HG03060 (cell line): ENCODE data around the gene NRARP.

ENCODE experiments used
- ATAC-seq: cut with Tn5 transposase; IDR thresholded peaks from one replicate; pipeline ENCODE4 v1.9.1; 2021; ENCODE audit warnings: low read depth, moderate number of reproducible peaks; ENCODE audit not compliant: unreplicated experiment

The NRARP gene

DNA sequence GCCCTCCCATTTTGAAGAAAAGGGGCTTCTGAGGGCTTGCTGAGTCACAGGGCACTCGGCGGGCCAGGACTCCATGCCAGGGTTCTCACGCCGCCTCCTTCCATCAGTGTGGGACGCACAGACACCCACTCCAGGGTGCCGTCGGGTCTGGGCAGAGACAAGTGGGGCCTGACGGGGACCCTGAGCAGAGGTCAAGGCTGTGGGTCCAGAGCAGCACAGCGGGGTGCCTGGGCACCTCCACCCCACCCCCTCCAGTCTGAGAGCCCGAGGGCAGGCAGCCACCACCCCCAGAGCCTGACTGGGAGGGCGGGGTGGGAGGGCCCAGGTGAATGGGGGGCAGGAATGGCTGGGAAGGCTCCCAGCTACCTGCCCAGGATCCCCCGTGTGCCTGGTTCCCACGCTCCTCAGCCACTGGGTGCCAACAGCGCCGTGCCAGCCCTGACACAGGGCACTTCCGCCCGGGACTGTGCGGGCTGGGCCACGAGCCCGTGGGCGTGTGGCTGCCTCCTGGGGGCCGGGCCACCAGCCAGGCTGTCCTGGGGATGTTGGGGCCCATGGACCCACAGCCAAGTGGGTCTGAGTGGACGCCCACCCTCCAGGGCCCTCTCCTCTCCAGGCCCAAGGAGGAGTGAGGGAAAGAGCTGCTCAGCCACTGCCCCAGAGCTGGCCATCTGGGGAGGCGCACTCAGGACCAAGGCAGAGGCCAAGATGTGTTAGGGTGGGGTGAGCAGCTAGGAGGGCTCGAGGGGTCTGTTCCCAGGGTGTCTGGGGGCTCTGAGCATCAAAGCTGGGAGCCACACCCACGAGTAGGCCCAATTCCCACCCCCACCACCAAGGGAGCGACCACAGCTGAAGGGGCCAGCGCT, 10.1 kb upstream of the NRARP start:
- no peak for ATAC-seq

DNA sequence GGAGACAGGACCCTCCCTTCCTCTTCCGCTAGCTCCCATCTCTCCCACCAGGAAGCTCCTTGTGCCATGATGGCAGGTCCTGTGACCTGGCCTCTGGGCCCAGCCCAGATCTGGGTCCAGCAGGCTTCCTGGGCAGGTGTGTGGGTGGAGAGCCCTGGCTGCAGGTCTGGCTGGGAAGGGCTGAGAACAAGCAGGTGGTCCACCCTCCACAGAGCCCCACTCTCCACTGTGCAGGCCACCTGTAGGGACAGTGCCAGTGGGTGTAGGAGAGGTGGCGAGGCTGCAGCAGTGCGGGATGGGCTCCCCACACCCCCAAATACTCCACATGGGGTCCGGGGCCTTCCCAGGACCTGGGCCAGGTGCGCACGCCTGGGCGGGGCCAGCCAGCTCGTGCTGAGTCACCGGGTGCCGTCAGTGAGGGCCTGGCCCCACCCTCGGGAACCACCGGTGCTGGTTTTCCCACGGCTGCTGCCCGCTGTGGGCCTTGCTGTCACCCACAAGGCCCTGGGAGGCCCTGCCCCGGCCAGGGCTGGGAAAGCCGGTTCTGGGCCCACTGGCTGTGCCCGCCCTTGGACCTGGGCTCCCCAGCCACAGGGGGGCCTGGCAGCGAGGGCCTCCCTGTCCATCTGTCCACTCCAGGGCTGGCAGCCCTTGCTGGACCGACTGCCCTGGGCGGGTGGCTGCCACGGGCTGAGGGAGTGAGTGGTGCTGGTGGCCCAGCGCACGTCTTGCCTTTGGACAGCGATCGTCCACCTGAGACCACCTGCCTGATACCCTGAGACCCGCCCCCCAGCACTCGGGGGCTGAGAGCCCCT, 9.3 kb upstream of the NRARP start:
- ATAC-seq, result no peak

DNA sequence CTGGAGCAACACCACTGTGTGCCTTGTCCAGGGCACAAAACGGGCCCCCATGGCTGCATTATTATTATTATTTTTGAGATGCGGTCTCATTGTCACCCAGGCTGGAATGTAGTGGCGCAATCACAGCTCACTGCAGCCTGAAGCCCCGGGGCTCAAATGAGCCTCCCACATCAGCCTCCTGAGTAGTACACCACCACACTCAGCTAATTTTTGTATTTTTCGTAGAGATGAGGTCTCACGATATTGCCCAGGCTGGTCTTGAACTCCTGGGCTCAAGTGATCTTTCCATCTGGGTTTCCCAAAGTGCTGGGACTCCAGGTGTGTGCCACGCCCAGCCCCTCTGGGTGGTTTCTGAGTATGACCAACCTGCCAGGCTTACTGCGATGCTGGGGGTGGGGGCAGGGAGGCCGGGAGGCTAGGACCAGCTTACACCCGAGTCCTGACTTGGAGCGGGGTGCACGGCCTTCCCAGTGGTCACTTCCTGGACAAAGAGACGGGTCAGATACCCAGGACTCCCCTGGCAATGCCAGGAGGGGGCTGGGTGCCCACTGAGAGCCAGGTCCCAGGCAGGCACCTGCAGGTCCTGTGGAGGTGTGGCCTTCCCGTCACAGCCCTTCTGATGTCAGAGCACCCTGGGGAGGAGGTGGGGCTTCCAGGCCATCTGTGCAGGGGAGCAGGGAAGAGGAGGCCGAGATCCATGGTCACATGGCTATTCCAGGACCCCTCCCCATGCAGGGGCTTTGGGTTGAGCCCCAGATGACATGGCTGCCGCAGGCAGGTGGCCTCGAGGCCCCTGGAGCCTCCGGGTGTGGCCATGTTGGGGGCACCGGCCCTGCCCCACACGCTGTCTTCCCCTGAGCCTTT, 8.3 kb upstream of the NRARP start:
- ATAC-seq, result no peak

DNA sequence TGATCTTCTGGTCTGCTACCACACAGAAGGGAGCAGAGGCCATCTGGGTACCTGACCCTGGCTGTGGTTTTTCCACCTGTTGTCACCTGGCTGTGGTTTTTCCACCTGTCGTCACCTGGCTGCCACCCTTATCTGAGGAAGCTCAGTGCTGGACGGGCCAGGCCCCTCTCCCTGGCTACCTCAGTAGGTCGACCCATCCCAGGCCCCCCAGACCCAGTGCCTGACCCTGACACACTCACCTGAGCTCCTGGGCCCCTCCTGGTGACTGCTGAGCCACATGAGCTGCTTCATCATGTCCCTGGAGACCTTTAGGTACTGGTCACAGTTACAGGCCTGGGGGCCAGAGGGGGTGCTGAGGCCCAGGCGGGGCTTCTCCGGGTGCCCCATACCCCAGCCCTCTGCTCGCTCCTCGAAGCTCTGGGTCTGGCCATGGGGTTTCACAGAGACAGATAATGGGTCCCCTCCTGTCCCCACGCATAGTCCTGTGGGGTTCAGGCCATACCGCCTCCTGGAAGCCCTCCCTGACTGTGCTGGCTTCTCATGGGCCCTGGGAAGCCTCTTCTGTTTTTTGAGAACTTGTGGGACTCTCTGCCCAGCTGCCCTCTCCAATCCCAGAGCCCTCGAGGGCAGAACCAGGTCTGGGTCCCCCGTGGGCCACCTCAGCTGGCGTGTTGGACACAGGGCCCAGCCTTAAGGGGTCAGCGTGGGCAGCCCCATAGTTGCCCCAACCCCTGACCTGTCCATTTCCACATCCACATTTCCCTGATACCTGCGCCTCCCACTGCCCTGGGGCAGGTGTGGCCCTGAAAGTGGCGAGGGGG, 7.5 kb upstream of the NRARP start:
- ATAC-seq, result no peak

DNA sequence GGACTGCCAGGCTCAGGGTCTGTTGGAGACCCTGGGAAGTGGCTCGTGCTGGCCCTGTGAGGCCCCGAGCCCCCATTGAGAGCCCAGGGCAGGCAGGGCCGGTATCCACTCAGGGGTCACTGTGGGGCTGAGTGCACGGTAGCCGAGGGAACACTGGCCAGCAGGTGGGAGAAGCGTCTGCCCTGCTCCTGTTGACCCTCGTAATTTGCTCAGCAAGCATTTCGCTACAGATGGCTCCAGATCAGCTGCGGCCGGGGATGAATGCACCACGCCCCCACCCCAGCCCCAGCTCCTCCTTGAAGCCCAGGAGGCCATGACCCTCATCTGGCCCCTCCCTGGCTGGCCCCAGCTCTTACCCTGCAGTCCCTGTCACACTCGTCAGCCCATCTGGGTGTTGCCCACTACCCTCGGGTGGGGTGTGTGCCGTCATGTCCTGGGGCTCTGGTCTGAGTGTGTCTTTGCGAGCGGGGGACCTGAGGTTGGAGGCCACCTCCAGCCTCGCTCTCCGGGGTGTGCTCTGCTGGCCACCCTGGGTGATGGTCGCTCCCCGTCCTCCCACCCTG, 6.1 kb upstream of the NRARP start:
- no peak for ATAC-seq

DNA sequence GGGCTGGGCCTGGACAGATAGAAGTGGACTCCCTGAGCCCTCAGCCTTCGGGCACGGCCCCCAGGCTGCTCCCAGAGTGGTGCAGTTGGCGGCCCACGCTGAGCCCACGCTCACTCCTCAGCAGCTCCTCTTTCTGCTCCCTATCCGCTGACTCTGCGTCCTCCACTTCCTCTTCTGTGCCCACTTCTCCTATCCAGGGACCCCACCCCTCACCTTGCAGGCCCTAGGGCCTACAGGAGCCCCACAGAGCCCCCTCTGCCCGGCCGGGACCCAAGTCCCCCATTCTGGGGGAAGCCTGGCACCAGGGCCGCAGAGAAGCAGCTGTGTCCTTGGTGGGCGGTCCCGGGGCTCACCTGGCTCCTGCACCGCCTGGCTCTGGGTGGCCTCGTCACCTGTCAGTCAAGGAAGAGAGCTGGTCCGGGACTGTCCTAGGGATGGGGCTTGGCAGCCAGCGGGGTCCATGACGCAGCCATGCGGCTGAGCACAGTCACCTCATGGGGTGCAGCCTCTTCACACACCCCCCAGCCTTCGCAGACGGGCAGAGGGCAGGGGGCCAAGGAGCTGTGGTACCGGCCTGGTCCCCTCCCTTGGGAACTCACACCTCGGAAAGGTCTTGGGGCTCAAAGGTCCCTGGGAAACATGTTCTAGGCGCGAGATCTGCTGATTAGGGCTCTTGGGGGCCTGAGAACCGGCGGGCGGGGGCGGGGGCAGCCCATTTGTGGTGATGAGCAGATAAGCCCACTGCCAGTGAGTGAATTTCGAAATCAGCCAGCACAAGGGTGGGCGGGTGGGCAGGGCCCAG, 5.4 kb upstream of the NRARP start:
- ATAC-seq, result no peak

DNA sequence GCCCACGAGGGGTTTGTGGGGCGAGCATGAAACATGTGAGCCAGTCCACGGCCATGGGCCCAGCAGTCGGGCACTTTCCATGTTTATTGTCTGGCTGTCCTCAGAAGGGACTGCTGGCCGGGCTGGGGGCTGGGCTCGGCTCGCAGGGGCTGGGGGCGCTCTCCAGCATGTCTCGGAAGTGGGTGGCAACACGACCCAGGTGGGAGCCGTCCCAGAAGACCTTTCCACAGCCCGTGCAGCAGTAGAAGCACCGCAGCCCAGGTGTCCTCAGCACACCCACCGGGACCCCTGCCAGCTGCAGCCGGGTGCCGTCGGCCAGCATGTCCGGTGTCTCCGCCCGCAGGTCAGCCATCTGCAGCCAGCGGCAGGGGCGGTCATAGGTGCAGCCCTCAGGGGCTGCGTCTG, 4.8 kb upstream of the NRARP start:
- no peak for ATAC-seq

DNA sequence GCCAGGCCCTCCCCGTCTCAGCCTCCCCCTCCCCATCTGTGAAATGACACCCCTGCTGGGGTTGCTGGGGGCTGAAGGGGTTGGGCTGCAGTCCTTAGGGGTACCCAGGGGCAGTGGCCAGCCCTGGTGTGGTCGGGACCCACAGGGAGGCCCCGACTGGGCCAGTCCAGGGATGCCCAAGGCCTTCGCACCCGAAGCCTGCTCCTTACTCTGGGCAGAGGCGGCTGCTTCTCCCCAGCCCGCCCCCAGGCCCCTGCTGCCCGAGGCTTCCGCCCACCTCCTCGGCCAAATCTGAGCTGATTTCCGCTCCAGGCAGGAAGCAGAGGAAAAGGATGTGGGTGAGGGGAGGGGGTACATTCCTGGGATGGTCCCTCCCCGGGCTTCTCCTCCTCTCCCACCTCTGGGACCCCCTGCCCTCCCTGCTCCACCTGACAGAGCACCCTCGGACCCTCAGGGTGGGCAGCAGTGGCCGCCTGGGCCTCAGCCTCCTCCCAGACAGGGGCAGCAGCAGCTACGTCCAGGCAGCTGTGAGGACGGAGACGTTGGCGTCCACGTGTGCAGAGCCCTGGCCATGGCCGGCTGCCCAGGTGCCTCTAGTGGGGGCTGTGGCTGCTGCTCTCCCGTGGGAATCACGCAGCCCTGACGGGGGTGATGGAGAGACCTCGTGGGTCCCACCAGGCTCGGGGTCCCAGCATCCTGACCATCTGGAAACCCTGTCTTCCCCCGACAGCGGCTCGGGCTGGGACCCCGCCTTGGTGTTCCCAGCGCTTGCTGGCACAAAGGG, 4.2 kb upstream of the NRARP start:
- ATAC-seq, result no peak

DNA sequence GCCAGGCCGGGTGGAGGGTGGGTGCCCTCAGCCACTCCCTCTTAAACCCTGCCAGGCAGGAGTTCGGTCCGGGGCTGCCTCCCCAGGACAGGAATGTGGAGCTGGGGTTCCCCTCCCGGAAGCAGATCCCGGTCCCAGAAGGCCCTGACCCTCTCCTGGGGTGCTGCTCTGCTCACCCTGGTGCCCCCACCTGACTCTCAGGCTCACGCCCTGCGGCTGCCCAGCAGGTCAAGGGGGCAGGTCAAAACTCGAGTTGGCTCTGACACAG, 3.7 kb upstream of the NRARP start:
- ATAC-seq, result no peak

DNA sequence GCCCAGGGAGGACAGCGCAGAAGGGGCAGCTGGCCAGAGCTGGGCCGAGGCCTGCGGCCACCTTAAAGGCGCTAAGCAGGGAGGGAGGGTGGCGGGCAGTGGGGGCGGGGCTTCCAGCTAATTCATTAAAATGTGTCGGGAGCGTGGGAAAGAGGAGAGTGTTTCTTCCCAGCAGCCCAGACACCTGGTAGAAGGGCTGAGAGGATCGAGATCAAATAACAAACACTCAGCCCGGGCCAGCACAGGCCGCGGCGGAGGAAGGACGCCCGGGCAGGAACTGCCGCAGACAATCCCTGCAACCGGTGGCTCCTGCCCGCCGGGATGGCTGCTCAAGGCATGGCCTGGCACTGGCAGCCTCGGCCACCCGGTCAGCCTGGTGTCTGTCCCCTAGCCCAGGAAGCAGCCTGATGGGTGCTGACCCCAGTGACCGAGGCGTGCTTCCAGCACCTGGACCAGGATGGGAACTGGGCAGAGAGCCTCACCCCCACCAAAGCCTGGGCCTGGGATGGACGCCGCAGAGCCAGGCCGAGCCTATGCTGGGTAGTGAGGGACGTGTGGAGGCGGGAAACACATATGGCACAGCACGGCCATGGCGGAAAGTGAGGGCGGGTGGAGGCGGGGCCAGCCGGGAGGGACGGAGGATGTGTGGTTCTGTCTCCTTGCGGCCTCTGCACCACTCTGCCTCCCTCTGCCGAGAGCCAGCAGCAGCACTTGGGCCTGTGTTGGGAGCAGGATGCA, 3.2 kb upstream of the NRARP start:
- no peak for ATAC-seq

DNA sequence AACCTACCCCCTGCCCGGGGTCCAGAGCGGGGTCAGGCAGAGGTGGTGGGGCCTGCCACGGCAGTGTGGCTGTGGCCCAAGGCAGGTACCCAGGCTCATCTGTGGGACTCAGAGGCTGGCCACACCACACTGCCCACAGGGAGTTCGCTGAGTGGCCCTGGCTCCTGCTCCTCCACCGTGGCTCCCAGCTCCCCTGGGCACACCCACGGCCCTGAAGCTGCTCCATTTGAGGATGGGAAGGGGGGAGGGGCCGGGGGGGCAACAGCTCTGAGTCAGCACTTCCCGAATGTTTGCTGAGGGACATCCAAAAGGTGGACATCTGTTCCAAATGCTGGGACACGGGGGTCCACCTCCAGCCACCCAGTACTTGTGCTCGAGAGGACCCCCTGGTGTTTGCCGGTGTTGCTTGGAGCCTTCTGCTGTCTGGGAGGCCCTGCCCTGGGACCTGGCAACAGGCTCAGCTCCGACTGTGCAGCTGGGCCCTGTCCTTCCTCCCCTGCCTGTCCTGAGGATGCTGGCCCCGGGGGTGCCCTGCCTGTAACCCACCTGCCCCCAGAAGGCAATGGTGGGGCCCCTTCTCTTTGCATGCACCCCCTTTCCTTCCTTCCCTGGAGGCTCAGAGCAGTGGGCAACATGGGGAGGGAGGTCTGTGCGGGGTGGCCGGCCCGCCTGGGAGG, 2.5 kb upstream of the NRARP start:
- ATAC-seq, result no peak

DNA sequence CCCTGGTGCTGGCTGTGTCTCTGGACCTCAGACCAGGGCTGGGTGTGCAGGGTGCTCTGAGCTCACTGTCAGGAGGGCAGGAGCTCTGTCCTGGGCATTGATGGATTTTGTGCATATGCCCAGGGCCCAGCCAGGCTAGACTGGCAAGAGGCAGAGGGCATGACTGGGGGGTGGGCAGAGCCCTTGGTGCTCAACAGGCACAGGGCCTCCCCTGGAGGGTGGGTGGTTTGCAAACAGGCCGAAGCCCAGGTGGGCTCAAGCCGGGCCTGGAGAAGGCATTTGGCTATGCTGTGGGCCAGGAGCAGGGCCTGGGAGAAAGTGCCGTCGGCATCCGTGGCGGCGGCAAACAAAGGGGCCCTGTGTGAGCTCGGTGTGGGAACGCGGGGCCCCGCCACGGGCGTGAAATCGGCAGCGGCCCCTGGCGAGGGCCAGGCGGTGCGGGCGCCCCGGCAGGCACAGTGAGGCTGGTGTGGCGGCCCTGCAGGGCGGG, 1.9 kb upstream of the NRARP start:
- ATAC-seq, result no peak

DNA sequence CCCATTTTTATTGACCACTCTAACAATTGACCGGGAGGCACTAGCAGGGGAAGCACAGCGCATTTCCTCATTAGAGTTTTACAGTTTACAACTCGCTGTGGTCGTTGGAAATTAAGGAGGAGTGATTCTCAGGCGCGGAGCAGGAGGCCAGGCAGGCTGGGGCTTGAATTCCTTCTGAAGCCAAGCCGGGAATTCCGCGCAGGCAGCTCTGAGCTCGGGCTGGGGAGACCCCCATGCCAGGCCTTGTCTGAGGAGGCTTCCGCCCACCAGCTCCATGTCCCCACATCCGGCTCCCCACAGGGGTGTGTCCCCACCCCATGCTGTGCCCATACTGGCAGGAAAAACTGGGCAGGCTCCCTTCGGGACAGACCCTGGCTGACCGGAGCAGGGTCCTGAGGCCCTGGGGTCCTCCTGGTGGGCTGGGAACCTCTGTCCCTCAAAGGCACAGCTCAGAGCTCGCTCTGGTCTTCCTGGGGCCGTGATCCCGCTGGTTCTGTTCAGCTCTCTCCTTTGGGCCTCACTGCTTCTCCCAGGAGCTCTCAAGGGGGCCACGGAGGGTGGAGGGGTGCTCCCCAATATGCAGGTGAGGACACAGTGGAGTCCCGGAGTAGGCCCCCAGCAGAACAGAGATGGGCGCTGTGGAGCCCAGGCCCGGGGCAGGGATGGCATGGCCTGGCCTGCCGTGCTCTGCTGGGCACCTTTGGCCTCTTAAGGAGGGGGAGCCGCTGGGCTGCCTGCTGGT, 1.3 kb upstream of the NRARP start:
- ATAC-seq, result no peak

DNA sequence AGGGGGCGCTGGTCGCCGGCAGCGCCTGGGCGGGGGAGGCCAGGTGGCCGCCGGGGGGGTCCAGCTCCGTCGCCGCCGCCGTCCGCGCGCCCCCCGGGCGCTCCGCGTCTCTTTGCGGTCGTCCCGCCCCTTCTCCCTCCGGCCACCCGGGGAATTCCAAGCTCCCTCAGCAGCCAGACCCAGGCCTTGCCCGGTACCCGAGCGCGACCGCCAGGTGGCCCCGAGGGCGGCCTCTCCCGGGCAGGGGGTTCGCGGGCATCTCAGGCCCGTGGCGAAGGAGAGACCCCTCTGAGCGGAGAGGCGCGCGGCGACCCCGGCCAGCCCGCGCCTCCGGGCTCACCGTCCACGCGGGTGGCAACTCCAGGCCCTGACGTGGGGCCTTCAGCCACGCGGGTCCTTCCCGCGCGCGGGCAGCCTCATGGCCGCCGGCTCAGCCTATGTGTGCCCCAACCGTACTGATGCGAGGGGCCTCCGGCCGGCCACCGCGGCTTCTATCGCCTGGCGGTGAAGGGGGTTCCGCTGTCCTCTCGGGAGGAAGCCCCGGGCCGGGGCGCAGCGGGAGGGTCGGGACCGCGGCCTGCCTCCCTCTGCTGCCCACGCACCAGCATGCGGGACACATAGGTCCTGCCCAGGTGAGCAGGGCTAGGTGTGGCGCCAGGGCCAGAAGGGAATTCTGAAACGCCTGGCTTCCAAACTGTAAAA, 529 bp upstream of the NRARP start:
- ATAC-seq, result no peak

DNA sequence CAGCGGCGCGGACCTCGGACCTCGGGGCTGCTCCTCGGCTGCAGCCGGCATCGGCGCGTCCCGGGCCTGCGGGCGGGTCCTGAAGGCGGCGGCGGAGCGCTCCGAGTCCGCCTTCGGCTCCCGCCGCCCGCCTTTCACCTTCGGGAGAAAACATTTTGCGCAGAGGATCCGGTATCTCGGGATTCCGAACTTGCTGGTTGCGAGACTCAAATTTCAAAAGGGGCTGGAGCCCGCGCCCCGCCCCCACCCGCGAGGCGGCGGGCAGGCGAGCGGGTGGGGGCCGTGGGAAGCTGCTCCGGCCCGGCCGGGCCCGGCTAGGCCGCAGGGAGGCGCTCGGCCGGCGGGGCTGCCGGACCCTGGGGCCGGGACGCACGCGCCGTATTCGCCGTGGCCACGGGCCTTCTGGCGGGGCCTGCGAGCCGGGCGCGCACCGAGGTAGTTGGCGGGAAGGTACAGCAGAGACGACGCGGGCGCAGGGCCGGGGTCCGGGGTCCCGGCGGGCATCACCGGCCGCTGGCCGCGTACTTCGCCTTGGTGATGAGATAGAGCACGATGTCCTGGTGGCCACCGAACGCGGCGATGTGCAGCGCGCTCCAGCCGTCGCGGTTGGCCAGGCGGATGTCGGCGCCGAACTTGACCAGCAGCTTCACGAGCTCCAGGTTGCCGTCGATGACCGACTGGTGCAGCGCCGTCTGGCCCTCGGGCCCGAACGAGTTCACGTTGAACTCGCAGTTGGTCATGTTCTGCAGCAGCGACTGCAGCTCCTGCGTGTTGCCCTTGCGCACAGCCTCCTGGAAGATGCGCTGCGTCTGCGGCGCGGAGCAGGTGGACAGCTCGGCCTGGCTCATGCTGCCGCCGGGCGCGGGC, 757 bp downstream of the NRARP start:
- no peak for ATAC-seq
